Activated B cell treated with CpG ODN at 0.5 μM for 24 hours (primary cell): ENCODE measurements around the gene KCNK13. TPM values are rescaled to one million over a fixed set of nuclear protein-coding genes. Genes with fewer than 3 reads are reported as not detected.

Experiments used
- ATAC-seq: fragments of 200-7000 bp; cut with Tn5 transposase; one replicate; pipeline ENCODE4 v1.10.0; 2021; ENCODE audit warnings: low read depth, mild to moderate bottlenecking, moderate library complexity
- CTCF ChIA-PET: fragments of 350-600 bp; sonication (Branson Sonifier 250); formaldehyde crosslinking; loops from one replicate; lab custom pipeline; 2021; ENCODE audit warnings: antibody characterized with exemption; lab: Charles Lee
- POLR2A ChIA-PET: fragments of 350-600 bp; sonication (Branson Sonifier 250); formaldehyde crosslinking; loops from one replicate; lab custom pipeline; 2021; ENCODE audit warnings: antibody characterized with exemption; lab: Charles Lee
- DNase-seq: peaks from one replicate; pipeline ENCODE4 v3.0.0; 2022
- H3K27ac Mint-ChIP-seq: one replicate; pipeline ENCODE4 v1.8.0; 2020; ENCODE audit warnings: mixed read lengths
- H3K27me3 Mint-ChIP-seq: one replicate; pipeline ENCODE4 v1.8.0; 2021; ENCODE audit warnings: mixed read lengths
- H3K36me3 Mint-ChIP-seq: one replicate; pipeline ENCODE4 v1.8.0; 2021; ENCODE audit warnings: low read depth, mixed read lengths
- H3K4me1 Mint-ChIP-seq: one replicate; pipeline ENCODE4 v1.8.0; 2021; ENCODE audit warnings: mixed read lengths
- H3K4me3 Mint-ChIP-seq: one replicate; pipeline ENCODE4 v1.8.0; 2020; ENCODE audit warnings: mild to moderate bottlenecking, mixed read lengths
- H3K9me3 Mint-ChIP-seq: one replicate; pipeline ENCODE4 v1.8.0; 2020; ENCODE audit warnings: mixed read lengths
- CTCF ChIP-seq: fragments of 200-600 bp; IDR thresholded peaks from one replicate; pipeline ENCODE4 v1.8.0; 2022; ENCODE audit warnings: antibody characterized with exemption, mild to moderate bottlenecking
- intact Hi-C: fragments of 100-400 bp; cut with micrococcal nuclease; formaldehyde crosslinking; loops from one replicate; pipeline ENCODE4 v1.15.1; 2024
- total RNA-seq: library from RNA; stranded (reverse); gene quantifications from 2 replicates; pipeline ENCODE4 v1.2.3, GENCODE V29; 2022

KCNK13 gene
- total RNA-seq, 1 donor from 2014 or later = not detected

GRCh38 chr14:90042496-90043252 lies 19.1 kb upstream of the KCNK13 start:
- no peak overlapping the region for H3K4me3 Mint-ChIP-seq
- no peak overlapping the region for H3K27ac Mint-ChIP-seq
- peaks cover 68% of the 10 kb centered on the region for H3K36me3 Mint-ChIP-seq
- POLR2A ChIA-PET = no interaction called here
- no peak for TF ChIP-seq CTCF
- no peaks in the 10 kb centered on the region for H3K9me3 Mint-ChIP-seq
- H3K4me1 Mint-ChIP-seq = no peaks in the 10 kb centered on the region
- no peak for DNase-seq
- no peaks in the 10 kb centered on the region for H3K27me3 Mint-ChIP-seq
- ATAC-seq = no peak
- CTCF ChIA-PET = no interaction called here
- intact Hi-C loops = no loop called here

GRCh38 chr14:90045616-90046015 lies 16.2 kb upstream of the KCNK13 start:
- Mint-ChIP-seq H3K27ac (no peak overlapping the region), H3K4me1 (no peaks in the 10 kb centered on the region), H3K9me3 (no peaks in the 10 kb centered on the region), H3K4me3 (no peak overlapping the region), H3K27me3 (no peaks in the 10 kb centered on the region), H3K36me3 (peaks cover 47% of the 10 kb centered on the region)
- intact Hi-C loops = no loop called here
- TF ChIP-seq CTCF = no peak
- ChIA-PET POLR2A (no interaction called here), CTCF (no interaction called here)
- ATAC-seq = no peak
- no peak for DNase-seq

GRCh38 chr14:90049390-90049789 lies 12.4 kb upstream of the KCNK13 start:
- Mint-ChIP-seq H3K9me3 (no peaks in the 10 kb centered on the region), H3K36me3 (peaks cover 13% of the 10 kb centered on the region), H3K27ac (no peak overlapping the region), H3K4me3 (no peak overlapping the region), H3K27me3 (peaks cover 21% of the 10 kb centered on the region), H3K4me1 (no peaks in the 10 kb centered on the region)
- intact Hi-C loops = no loop called here
- DNase-seq (no peak), ATAC-seq (no peak)
- POLR2A ChIA-PET = no interaction called here
- CTCF ChIA-PET = no interaction called here
- TF ChIP-seq CTCF = no peak

DNA sequence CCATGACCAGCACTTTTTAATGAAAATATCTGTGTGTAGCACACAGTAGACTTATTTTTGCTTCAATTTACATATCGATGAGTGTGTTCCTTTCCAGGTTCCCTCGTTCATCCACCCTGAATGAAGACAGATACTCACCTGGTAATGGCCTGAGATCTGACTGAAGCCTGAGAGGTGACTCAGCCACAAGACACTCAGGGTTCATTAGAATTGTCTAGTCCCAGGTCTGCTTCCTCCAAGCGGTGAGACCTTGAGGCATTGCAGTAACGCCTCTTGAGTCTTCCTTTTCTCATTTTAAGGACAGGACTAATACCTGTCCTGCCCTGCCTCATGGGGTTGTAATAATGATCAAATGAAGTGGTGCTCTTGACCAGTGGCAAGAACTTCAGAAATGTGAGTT lies 11.5 kb upstream of the KCNK13 start:
- H3K9me3 Mint-ChIP-seq = no peaks in the 10 kb centered on the region
- ChIA-PET POLR2A (no interaction called here), CTCF (no interaction called here)
- DNase-seq = no peak
- ATAC-seq = no peak
- intact Hi-C loops = no loop called here
- peaks cover 6% of the 10 kb centered on the region for H3K36me3 Mint-ChIP-seq
- H3K27me3 Mint-ChIP-seq = peaks cover 29% of the 10 kb centered on the region
- H3K4me3 Mint-ChIP-seq = no peak overlapping the region
- no peak overlapping the region for H3K27ac Mint-ChIP-seq
- TF ChIP-seq CTCF = no peak
- no peaks in the 10 kb centered on the region for H3K4me1 Mint-ChIP-seq

DNA sequence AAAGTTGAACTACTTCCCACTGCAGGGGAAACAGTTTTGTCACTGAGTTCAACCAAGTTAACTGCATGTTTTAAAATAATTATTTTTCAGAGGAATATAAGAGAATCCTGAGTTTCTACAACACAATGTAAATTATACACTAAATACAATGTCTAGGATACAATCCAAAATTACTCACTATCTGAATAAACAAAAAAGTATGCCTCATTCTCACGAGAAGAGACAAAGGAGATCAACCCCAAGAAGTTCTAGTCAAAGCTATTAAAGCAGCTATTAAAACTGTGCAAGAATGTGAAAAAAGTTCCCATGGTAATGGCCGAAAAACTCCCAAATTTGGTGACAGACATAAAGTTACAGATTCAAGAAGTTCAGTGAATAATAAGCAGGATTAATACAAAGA lies 8.8 kb upstream of the KCNK13 start:
- intact Hi-C loops = no loop called here
- ATAC-seq (no peak), DNase-seq (no peak)
- H3K9me3 Mint-ChIP-seq = no peaks in the 10 kb centered on the region
- no peak for TF ChIP-seq CTCF
- no peaks in the 10 kb centered on the region for H3K4me1 Mint-ChIP-seq
- H3K4me3 Mint-ChIP-seq = no peak overlapping the region
- H3K27me3 Mint-ChIP-seq = peaks cover 43% of the 10 kb centered on the region
- no peak overlapping the region for H3K27ac Mint-ChIP-seq
- POLR2A ChIA-PET = no interaction called here
- CTCF ChIA-PET = no interaction called here
- peaks cover under 1% of the 10 kb centered on the region for H3K36me3 Mint-ChIP-seq
